GM21717 (cell line): ENCODE results near the gene RCAN2.
A peak's percentile ranks its signal among the peaks of the same experiment; 100 is the strongest.

ENCODE experiments used
- ATAC-seq: cut with Tn5 transposase; IDR thresholded peaks from one replicate; pipeline ENCODE4 v1.9.1; 2021; ENCODE audit warnings: mild to moderate bottlenecking, moderate library complexity; ENCODE audit not compliant: unreplicated experiment

RCAN2 gene

DNA sequence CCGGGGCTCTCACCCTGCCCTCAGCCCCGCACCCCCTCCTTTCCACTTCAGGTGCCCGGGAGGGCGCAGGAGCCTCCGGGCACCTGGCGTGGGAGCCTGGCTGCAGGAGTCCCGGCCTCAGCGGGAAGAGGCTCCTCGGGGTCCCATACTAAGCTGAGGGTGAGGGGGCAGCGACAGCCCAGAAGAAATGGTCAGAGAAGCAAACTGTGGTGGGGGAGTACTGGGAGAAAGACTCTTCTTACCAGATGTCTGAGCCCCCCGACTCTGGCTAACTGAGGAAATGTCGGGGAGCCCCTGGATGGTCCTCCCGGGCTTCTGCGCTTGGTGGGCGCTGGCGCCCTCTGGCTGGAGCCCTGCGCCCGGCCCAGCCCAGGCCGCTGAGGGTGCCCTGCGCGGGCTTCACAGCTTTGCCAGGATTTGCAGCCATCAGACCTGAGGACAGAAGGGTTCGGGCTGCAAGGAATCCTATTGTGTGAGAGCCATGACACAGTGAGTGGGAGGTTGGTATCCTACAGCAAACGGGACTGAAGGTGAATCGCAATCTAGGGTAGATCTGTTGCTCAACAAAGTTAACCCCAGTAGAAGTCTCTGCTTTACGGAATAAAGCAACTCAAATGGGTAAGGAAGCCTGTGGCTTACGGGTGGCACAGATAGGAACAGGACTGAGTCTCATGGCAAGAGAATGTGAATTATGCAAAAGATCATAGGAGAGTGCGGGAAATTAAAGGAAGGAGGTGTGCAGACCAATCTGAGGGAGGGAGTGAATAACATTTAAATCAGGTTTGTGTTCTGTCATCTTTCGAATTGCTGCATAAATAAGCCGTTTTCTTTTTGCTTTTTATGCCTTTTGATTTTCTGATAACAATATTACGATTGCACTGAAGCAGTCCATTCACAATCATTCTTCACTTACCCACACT, 639 bp upstream of the RCAN2 start:
- ATAC-seq, result peak; percentile 45

DNA sequence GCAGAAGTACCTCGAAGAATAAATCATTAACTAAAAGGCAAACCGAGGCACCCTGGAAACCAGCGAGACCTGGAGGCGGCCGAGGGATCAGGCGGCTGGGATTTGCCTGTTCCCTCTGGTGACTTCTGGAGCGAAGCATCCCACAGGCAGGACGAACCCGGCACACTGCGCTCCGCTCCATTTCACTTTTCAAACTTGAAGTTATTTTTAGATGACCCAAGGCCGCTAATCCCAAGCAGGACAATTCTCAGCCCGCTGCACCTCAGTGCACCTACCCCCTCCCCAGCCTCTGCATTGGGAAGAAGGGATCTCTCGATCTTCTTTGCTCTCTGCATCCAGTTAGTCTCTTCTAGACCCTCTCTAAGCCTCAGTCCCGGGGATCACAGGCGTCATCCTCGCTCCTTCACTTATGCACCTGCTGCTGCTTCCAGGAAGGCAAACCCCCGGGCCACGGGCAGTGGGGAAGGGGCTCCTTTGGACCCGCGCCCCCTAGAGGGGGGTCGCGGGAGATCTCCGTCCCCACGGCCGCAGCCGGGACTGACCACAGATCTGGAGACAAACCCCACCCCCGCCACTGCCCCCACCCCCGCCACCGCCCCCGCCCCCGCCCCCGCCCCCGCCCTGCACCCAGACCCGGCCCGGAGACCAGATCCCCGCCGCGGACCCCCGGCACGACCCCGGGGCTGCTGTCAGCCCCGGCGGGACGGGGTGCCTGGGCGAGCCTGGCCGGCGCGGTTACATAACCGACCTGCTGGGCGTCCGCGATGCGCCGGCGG, 636 bp downstream of the RCAN2 start:
- no peak for ATAC-seq

DNA sequence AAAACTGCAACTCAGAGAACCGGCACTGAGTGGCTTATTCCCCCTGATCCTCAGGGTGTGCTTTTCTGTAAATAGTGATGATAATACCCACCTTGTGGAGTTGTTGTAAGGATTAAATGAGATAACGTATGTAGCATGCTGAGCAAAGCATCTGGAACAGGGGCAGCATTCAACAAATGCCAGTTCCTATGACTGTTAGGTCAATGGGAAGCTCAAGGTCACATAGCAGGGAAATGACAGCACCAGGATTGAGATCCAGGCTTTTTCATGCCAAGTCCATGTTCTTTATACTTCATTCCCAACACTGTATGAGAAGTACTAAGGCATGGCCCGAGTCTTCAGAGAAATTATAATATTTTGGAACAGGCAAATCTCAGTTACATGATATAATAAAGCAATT, 5.1 kb downstream of the RCAN2 start:
- no peak for ATAC-seq

DNA sequence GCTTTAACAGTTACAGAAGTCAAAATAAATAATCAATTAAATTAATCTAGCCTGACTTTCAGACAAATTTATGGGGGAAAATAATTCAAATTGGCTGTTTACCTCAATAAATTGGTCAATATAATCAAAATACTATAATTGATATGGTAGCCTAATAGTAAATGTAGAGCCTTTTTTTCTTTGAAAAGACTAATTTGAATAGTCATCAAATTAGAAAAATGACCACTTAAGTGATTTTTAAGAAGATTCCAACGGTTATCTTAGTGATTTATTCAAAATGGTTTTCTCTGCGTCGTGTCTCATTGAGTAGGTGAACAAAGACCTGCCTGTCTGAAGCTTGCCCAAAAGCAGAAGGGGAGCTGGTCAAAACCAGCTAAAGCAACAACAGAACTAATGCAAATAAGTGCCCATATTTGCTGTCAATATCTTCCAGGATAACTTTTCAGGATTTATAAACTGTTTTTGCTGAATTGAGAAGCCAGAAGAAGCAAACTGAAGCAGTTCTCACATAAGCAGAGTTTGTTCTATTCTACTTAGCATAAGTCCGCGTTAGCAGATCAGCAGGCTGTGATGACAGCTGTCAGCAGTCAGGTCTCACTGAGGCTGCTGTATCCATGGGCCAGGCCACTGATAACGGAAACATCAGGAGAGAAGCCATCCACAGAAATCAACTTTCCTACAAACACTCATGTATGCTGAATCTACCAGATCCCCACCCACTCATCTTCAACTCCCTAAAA, 7.0 kb downstream of the RCAN2 start:
- ATAC-seq, result no peak

DNA sequence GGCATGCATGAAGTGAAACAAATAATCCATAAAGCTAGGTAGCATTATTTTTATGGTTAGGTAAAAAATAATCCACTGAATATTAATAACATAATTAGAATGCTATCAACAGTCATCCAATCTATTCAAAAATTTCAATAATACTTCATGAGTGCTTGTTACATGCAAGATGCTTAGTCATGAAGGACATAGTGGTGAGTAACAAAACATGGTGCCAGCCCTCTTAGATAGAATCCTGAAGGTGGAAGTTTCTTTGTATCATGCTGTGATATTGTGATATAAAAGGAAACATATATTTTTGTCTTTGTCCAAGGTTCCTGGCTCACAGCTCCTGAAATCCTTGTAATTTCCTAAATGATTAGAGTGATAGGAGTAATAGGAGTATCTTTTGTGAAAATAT, 14.9 kb downstream of the RCAN2 start:
- ATAC-seq, result no peak

DNA sequence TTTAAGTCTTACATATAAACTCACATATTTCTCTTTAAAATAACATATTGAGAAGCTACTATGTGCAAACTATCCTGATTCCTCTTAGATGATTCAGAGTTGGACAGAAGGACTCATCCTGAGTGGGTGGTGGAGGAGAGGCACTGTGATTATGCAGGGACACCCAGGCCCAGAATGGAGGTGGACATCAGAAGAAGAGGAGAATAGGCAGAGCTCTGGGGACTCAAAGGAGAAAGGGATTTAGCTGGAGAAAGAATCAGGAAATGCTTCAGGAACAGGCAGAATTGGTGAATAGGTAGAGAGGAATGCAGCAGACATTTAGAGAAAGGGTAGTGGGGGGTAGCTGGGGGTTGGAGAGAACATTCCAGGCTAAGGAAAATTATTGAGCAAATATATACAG, 17.4 kb downstream of the RCAN2 start:
- ATAC-seq, result no peak

DNA sequence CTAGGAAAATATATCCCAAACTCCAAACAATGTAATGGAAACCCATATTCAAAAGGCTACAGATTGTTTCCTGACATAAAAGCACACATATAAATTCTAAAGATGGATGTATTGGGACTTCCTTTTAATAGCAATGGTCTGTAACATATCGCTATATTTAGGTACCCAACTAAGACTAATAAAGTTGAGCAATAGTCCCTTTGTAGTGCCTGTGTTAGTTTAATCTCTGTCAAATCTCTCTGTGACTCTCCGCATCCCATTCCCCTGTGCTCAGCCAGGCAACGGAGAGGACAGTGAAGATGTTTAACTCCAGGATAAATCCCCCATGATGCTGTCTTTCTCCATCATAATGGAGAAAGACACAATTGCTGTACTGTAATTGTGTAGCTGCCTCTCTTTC, 19.0 kb downstream of the RCAN2 start:
- no peak for ATAC-seq

DNA sequence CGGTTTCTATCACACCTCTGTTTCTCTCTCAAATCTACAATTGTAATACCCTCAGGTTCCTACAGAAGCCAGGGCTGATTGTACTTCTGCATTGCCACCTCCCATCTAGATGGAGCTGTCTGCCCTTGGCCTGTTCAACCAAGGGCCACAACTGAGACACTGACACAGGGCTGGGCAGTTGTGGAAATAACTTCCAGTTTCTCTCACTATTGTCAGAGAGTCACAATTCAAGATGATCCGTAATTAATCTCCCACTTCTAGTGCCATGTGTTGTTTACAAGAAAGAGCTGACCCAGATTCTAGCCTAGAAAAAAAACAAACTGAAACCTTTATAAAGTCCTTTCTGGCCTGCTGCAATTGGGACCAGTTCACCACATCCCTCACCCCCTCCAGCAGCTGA, 22.2 kb downstream of the RCAN2 start:
- ATAC-seq, result no peak

DNA sequence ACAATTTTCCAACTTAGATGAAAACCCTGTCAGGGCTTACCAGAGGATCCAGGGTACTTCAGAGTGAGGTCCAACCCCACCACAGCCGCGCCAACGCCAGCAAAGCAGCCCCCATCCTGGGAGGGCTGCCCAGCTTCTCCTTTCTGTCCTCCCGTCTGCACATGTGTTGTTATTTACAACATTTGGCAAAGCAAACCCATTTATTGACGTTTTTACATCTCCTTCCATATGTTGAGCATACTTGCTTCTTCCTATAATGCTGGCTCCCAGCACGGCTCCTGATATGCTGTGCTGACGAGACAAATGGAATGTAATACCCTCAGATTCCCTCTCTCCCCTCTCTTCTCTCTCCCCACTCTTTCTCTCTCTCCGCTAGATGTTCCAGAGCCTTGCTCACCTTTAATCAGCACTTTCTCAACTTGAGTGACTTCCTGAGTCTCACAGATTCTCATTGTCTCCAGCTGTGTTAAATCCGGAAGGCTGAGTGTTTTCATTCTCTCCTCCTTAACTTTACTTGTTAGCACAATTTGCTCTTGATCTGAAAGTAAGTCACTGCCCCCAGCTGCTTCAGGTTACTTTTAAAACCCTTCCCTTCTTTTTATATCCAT, 22.7 kb downstream of the RCAN2 start:
- ATAC-seq, result no peak

DNA sequence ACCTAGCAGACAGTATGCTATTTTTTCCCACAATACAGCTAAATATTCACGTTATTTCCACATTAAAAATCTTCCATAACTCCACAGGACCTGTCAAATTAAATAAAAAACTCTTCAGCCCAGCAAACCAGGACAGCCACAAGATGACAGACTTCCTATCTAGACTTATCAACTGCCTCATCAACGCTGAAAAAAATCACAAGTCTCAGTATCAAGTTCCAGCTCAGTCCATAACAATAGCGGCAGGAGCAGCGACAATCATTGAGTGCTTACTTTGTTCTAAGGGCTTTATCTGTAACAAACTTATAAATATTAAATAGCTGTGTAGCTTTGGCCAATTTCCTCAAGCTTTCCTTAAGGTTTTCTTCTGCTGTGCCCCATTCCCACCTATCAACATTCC, 24.7 kb downstream of the RCAN2 start:
- no peak for ATAC-seq

DNA sequence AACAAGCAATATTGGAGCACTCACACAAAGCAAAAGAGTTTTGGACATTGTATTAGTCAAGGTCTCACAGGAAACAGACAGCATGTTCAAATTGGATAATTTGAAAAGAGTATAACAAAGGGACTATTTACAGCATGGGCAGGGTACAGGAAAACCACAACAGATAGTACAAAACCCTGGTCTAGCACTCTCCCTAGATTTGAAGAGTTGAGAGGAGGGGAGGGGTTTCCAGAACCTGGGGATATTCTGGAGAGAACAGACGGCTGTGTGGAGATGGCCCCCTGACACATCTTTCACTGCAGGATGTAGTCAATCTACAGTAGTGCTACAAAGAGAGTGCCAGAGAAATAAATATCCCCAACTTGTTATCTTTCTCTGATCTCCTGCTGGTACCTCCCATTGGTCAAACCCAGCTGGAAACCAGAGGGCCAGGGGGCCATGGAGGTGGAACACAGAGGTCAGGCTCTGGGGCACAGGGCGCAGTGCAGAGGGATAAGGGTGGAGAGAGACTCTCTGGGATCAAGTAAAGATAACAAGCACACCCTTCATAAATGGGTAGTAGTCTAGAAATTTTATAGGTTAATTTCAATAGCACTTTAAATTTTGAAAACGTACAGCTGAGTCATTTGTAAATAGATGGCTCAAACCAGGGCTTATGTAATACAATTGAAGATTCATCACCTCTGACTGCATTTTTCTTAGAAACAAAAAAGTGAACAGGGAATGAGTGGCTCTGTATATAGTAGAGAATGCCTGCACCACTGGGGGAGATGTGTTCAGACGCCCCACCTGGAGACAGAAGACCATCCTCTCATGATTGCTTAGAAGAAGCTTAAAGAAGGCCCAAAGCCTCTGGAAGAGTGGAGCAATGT, 25.7 kb downstream of the RCAN2 start:
- ATAC-seq, result no peak

DNA sequence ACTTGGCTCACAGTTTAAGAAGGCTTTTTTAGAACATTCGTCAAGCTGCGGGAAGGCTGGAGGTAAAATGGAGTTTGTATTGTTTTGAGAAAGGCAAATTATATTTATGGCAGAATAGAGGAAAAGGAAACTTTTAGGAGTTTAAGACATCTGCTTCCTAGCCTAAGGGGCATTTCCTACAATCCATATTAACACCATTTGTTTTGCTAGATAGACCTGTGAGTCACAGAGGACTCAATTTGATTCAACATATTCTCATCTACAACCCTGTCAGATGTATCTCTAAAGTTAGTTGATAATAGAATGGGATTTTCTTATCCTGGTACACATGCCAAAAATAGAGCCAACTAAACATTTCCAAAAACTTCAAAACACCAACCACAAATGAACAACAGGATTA, 35.0 kb downstream of the RCAN2 start:
- no peak for ATAC-seq

DNA sequence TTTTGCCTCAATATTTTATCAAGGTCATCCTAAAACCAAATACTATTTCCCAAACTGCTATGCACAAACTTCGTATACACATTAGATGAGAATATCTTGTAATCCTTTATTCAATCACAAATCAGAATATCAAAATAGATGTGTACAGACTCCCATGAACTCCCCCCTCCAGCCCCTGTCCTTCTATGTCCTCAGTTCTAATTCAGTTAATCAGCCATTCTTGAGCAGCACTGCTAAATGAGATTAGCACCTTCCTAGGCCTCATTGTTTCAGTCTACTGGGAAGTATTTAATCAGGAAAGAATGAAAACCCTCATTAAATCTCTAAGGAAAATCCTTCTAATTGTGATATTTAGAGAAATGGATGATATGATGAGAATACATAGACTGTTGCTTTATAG, 36.6 kb downstream of the RCAN2 start:
- ATAC-seq, result no peak

DNA sequence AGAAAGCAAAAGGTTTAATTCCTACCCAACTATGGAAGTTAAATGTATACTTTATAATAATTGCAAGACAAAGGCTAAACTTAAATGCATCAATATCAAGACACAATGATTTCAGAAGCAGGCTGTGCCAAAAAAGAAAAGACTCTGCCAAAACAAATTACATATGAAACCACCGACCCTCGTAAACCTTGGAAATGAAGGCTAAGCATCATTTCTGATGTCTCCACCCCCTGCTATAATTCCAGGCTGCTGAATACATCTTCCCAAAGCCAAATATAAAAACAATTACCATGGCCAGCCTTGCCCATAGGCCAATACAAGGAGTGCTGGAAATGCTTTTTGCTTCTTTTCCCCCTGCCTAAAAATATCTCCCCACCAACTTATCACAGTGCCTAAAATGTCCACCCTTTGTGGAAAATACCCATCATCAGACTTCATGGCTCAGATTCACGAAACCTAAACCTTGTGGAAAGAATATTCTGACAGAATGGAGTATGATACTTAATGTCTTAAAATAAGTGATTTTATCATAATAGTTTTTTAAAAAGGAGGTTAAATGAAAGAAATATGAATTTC, 37.4 kb downstream of the RCAN2 start:
- no peak for ATAC-seq

DNA sequence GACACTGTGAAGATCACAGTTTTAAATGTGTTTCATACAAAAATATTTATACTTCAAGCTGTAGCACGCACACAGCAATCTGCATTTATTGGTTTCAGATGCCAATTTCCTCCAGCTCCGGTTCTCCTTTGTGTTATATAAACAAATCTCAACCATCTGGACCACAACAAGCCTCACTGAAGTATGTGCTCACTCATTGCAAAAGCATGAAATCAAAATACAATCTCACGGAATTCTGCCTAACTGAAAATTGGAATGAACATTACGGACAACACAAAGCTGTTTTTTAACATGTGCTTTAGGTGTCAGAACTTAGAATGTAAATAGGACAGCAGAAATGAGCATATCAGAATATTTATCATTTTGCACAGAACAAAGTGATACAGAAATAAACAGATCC, 38.0 kb downstream of the RCAN2 start:
- ATAC-seq, result no peak

DNA sequence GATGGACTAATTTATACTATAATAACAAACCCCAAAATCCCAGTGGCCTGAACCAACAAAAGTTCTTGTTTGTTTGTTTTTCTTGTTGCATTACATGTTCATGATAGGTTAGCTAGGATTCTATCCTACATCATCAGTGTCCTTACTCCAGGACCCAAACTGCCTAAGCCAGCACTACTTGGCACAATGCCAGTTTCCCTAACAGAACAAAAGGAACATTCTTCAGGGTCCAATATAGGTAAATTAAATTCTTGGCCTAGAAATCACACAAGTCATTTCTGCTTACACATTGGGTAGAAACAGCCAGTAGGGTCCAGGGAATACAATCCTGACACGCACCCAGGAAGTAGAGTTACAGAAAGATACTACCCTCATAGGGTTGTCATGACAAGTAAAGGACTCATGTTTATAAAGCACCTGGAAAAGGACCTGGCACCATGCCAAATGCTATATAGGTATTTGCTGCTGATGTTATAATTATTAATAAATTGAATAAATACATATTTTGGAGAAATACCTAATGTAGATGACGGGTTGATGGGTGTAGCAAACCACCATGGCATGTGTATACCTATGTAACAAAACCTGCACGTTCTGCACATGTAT, 38.8 kb downstream of the RCAN2 start:
- no peak for ATAC-seq

DNA sequence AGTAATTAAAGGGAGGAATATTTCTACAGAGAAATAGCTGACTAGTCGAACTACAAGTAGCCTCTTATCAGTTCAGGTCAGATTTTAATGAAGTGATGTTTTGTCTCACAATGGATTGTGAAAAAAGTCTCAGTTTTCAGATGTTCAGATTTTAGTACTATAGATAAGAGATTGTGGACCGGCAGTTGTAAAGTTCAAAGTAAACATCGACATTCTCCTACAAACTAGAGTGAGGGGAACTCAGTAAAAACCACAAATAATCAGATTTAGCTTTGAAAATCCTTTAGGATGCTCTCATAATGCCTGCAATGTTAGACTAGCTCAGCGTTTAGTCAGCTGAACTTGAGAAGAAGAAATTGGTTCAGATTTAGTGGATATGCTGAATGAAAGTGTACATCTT, 39.9 kb downstream of the RCAN2 start:
- ATAC-seq, result no peak

DNA sequence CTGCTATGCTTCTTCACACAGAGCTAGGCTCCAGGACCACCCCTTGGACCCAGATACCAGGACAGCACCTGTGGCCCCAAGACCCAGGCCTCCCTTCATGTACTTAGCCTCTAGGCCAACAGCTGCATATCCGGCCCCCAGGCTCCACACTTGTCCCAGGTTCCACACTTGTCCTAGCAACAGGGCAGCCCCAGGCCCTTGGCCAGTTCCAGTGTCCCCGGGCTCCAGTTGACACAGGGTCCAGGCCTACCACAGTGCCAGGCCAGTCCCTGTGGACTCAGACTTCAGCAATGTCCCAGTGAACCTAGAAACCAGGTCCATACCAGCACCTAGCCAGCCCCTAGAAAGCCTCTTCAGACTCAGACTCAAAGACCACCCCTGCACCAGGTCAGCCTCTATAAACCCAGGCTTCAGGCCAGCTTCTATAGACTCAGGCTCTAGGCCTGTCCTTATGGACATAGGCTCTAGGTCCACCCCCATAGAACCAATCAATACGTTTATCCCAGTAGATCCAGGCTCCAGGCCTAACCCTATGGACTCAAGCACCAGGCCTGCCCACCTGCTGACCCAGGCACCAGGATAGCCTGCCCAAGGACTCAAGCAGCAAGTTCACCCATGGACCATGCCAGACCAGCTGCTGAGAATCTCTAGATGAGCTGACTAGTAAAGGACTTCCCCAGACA, 46.3 kb downstream of the RCAN2 start:
- ATAC-seq, result no peak

DNA sequence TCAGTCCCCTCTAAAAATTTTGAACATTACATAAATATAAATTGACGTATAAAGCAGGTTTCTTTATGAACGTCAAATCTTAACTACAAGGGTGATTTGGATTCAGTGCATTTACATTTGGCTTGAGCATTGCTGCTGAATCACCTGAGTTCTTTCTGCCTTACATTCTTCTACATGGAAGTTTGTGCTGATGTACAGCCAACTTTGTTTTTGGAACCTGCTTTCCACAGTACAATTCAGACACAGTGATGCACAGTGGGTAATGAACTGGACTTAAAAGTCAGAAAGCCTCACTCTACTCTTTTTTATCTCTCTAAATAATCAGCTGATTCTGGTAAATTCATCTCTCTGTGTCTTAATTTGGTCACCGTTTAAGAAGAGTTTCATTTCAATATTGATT, 47.6 kb downstream of the RCAN2 start:
- ATAC-seq, result no peak
